WTC11 (cell line): ENCODE results near the gene LIN7B. TPM values are rescaled to one million over a fixed set of nuclear protein-coding genes. Genes with fewer than 3 reads are reported as not detected.

Experiments used
- ATAC-seq: fragments of 200-7000 bp; cut with Tn5 transposase; 2 replicates; pipeline ENCODE4 v1.10.0; 2021; ENCODE audit warnings: mild to moderate bottlenecking, moderate library complexity
- CTCF ChIA-PET: fragments of 300-600 bp; sonication (Branson Sonifier 250); formaldehyde crosslinking; loops from one replicate; lab custom pipeline; 2021; ENCODE audit warnings: antibody characterized with exemption; lab: Charles Lee
- POLR2A ChIA-PET: fragments of 350-600 bp; sonication (Branson Sonifier 250); formaldehyde crosslinking; loops from one replicate; lab custom pipeline; 2021; ENCODE audit warnings: antibody characterized with exemption; lab: Charles Lee
- DNase-seq: peaks from one replicate; pipeline ENCODE4 v3.0.0; 2021; ENCODE audit warnings: low spot score
- H3K27ac Mint-ChIP-seq: 2 replicates; pipeline ENCODE4 v1.8.0; 2021; ENCODE audit warnings: mixed read lengths
- H3K27me3 Mint-ChIP-seq: 2 replicates; pipeline ENCODE4 v1.8.0; 2021; ENCODE audit warnings: low read depth, mild to moderate bottlenecking, moderate library complexity, mixed read lengths
- H3K36me3 Mint-ChIP-seq: 2 replicates; pipeline ENCODE4 v1.8.0; 2021; ENCODE audit warnings: mixed read lengths
- H3K4me1 Mint-ChIP-seq: 2 replicates; pipeline ENCODE4 v1.8.0; 2022; ENCODE audit warnings: mixed read lengths
- H3K4me3 Mint-ChIP-seq: 2 replicates; pipeline ENCODE4 v1.8.0; 2021; ENCODE audit warnings: mild to moderate bottlenecking, moderate library complexity, mixed read lengths
- H3K9me3 Mint-ChIP-seq: 2 replicates; pipeline ENCODE4 v1.8.0; 2021; ENCODE audit warnings: mixed read lengths
- E2F4 ChIP-seq: sonication (generic); formaldehyde crosslinking; IDR thresholded peaks from 2 replicates; pipeline ENCODE4 v1.8.1; 2022; ENCODE audit warnings: low read depth, mild to moderate bottlenecking, moderate library complexity, missing genetic modification reagents, borderline replicate concordance
- ELF4 ChIP-seq: sonication (generic); formaldehyde crosslinking; IDR thresholded peaks from 2 replicates; pipeline ENCODE4 v1.8.1; 2022; ENCODE audit warnings: low read depth, mild to moderate bottlenecking, moderate library complexity, missing genetic modification reagents
- EMX1 ChIP-seq: fragments of 250-450 bp; sonication (Bioruptor Pico); IDR thresholded peaks from 2 replicates; pipeline ENCODE4 v1.8.0; 2021; ENCODE audit warnings: mild to moderate bottlenecking
- GABPB1 ChIP-seq: sonication (generic); formaldehyde crosslinking; IDR thresholded peaks from 2 replicates; pipeline ENCODE4 v1.8.1; 2023; ENCODE audit warnings: mild to moderate bottlenecking, missing genetic modification reagents
- GRHL2 ChIP-seq: fragments of 250-450 bp; sonication (Bioruptor Pico); IDR thresholded peaks from 2 replicates; pipeline ENCODE4 v1.8.0; 2022; ENCODE audit warnings: mild to moderate bottlenecking, moderate library complexity; ENCODE audit not compliant: insufficient replicate concordance, severe bottlenecking
- GTF2I ChIP-seq: fragments of 250-450 bp; sonication (Bioruptor Pico); conservative IDR thresholded peaks from 2 replicates; pipeline ENCODE4 v1.4.0; 2021; ENCODE audit warnings: mild to moderate bottlenecking
- JUN ChIP-seq: sonication (generic); formaldehyde crosslinking; IDR thresholded peaks from 2 replicates; pipeline ENCODE4 v1.8.0; 2023; ENCODE audit warnings: mild to moderate bottlenecking, missing genetic modification reagents
- NR1H2 ChIP-seq: sonication (generic); formaldehyde crosslinking; IDR thresholded peaks from 2 replicates; pipeline ENCODE4 v1.9.0; 2021; ENCODE audit warnings: mild to moderate bottlenecking, moderate library complexity, missing genetic modification reagents
- PRRX2 ChIP-seq: fragments of 250-450 bp; sonication (Bioruptor Pico); IDR thresholded peaks from 2 replicates; pipeline ENCODE4 v1.8.0; 2021; ENCODE audit warnings: mild to moderate bottlenecking
- RELA ChIP-seq: sonication (generic); formaldehyde crosslinking; IDR thresholded peaks from 2 replicates; pipeline ENCODE4 v1.8.1; 2022; ENCODE audit warnings: missing genetic modification reagents, mild to moderate bottlenecking, borderline replicate concordance
- TCF7 ChIP-seq: sonication (generic); formaldehyde crosslinking; IDR thresholded peaks from 2 replicates; pipeline ENCODE4 v1.8.0; 2022; ENCODE audit warnings: mild to moderate bottlenecking, low read depth, missing genetic modification reagents, moderate library complexity
- ZBTB21 ChIP-seq: sonication (generic); formaldehyde crosslinking; IDR thresholded peaks from 2 replicates; pipeline ENCODE4 v1.8.1; 2023; ENCODE audit warnings: mild to moderate bottlenecking, missing genetic modification reagents, borderline replicate concordance
- ZBTB43 ChIP-seq: sonication (generic); formaldehyde crosslinking; IDR thresholded peaks from 2 replicates; pipeline ENCODE4 v1.8.1; 2023; ENCODE audit warnings: mild to moderate bottlenecking, missing genetic modification reagents
- ZNF416 ChIP-seq: fragments of 250-450 bp; sonication (Bioruptor Pico); IDR thresholded peaks from 2 replicates; pipeline ENCODE4 v1.9.0; 2021; ENCODE audit warnings: mild to moderate bottlenecking, inconsistent platforms
- ZNF425 ChIP-seq: fragments of 250-450 bp; sonication (Bioruptor Pico); conservative IDR thresholded peaks from 2 replicates; pipeline ENCODE4 v1.9.0; 2021; ENCODE audit warnings: mild to moderate bottlenecking
- total RNA-seq: library from RNA; stranded (reverse); gene quantifications from 3 replicates; pipeline ENCODE4 v1.2.3, GENCODE V29; 2021
- TF ChIP-seq, protein P1 (sequence below): sonication (generic); formaldehyde crosslinking; IDR thresholded peaks from 2 replicates; pipeline ENCODE4 v1.8.0; 2022; ENCODE audit warnings: missing genetic modification reagents
- TF ChIP-seq, protein P2 (sequence below): sonication (generic); formaldehyde crosslinking; IDR thresholded peaks from 2 replicates; pipeline ENCODE4 v1.8.0; 2023; ENCODE audit warnings: mild to moderate bottlenecking, missing genetic modification reagents
- TF ChIP-seq, protein P3 (sequence below): fragments of 250-450 bp; sonication (Bioruptor Pico); IDR thresholded peaks from 2 replicates; pipeline ENCODE4 v1.8.0; 2021; ENCODE audit warnings: mild to moderate bottlenecking
- TF ChIP-seq, protein P4 (sequence below): sonication (generic); formaldehyde crosslinking; IDR thresholded peaks from 2 replicates; pipeline ENCODE4 v1.8.1; 2023; ENCODE audit warnings: mild to moderate bottlenecking, missing genetic modification reagents, moderate library complexity
- TF ChIP-seq, protein P5 (sequence below): fragments of 250-450 bp; sonication (Bioruptor Pico); IDR thresholded peaks from 2 replicates; pipeline ENCODE4 v2.1.2; 2022; ENCODE audit warnings: mild to moderate bottlenecking, moderate library complexity

Gene LIN7B
- total RNA-seq, 1 experiment from 2014 or later, result 5.1 TPM

GRCh38 chr19:49142866-49143335 is 28.7 kb downstream of the LIN7B start (continued):
- TF ChIP-seq JUN (CRISPR knock-in tag) (no peak), NR1H2 (no peak), PRRX2 (no peak), ELF4 (CRISPR knock-in tag) (no peak), ZNF425 (CRISPR knock-in tag) (no peak), ZBTB21 (CRISPR knock-in tag) (no peak), ZNF416 (CRISPR knock-in tag) (no peak), GABPB1 (CRISPR knock-in tag) (no peak), RELA (CRISPR knock-in tag) (no peak), ZBTB43 (CRISPR knock-in tag) (no peak), E2F4 (CRISPR knock-in tag) (no peak)
- TF ChIP-seq, protein P1, sequence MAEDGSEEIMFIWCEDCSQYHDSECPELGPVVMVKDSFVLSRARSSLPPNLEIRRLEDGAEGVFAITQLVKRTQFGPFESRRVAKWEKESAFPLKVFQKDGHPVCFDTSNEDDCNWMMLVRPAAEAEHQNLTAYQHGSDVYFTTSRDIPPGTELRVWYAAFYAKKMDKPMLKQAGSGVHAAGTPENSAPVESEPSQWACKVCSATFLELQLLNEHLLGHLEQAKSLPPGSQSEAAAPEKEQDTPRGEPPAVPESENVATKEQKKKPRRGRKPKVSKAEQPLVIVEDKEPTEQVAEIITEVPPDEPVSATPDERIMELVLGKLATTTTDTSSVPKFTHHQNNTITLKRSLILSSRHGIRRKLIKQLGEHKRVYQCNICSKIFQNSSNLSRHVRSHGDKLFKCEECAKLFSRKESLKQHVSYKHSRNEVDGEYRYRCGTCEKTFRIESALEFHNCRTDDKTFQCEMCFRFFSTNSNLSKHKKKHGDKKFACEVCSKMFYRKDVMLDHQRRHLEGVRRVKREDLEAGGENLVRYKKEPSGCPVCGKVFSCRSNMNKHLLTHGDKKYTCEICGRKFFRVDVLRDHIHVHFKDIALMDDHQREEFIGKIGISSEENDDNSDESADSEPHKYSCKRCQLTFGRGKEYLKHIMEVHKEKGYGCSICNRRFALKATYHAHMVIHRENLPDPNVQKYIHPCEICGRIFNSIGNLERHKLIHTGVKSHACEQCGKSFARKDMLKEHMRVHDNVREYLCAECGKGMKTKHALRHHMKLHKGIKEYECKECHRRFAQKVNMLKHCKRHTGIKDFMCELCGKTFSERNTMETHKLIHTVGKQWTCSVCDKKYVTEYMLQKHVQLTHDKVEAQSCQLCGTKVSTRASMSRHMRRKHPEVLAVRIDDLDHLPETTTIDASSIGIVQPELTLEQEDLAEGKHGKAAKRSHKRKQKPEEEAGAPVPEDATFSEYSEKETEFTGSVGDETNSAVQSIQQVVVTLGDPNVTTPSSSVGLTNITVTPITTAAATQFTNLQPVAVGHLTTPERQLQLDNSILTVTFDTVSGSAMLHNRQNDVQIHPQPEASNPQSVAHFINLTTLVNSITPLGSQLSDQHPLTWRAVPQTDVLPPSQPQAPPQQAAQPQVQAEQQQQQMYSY (CRISPR knock-in tag), result no peak
- TF ChIP-seq, protein P2, sequence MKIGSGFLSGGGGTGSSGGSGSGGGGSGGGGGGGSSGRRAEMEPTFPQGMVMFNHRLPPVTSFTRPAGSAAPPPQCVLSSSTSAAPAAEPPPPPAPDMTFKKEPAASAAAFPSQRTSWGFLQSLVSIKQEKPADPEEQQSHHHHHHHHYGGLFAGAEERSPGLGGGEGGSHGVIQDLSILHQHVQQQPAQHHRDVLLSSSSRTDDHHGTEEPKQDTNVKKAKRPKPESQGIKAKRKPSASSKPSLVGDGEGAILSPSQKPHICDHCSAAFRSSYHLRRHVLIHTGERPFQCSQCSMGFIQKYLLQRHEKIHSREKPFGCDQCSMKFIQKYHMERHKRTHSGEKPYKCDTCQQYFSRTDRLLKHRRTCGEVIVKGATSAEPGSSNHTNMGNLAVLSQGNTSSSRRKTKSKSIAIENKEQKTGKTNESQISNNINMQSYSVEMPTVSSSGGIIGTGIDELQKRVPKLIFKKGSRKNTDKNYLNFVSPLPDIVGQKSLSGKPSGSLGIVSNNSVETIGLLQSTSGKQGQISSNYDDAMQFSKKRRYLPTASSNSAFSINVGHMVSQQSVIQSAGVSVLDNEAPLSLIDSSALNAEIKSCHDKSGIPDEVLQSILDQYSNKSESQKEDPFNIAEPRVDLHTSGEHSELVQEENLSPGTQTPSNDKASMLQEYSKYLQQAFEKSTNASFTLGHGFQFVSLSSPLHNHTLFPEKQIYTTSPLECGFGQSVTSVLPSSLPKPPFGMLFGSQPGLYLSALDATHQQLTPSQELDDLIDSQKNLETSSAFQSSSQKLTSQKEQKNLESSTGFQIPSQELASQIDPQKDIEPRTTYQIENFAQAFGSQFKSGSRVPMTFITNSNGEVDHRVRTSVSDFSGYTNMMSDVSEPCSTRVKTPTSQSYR (CRISPR knock-in tag), result no peak

DNA sequence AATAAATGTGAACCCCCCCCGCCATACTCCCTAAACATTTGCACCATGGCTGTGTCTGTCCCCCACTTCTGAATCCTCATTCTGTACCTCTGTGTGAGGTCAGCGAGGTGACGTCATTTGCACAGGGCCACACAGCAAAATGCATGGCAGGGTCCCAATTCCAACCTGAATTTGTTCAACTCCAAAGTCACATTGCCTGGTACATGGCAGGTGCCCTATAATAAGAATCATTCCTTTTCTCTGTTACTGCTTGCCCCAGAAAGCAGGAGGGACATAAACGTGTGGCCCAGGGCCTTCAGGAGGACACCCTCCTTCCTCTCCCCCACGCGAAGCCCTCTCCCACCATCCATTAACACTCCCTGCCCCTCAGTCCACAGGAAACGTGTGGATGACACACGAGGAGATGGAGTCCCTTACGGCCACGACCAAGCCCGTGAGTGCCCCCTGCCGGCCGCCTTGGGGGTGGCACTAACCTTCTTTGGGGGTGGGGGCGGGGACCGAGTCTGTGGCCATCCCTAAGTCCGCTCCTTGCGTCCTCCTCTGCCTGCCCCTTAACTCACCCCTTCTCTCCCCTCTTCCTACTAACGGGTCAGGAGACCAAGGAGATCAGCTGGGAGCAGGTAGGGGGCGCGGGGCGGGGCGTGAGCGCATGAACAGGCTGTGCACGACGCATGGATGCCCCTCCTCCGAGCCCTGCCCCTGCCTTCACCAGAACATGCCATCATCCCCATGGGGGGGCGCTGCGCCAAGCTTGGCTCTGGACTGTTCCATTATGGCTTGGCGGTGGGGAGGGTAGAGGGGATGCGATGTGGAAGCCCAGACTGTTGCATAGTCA is 31.6 kb downstream of the LIN7B start:
- ChIA-PET CTCF (interaction anchor here (0.6 to 7.9 kb wide), 41 partner anchors 10 to 421 kb away, joined by 3 to 118 read pairs (median 5); partner anchors contain the start of genes BAX, DKKL1, HRC and LIN7B), POLR2A (interaction anchor here (0.7 to 1.7 kb wide), 9 partner anchors 7 to 53 kb away, joined by 3 to 6 read pairs (median 4); no protein-coding TSS in a partner anchor)
- DNase-seq, result peak; percentile 98
- no peaks in the 10 kb centered on the region for H3K9me3 Mint-ChIP-seq
- peaks cover 35% of the 10 kb centered on the region for H3K4me1 Mint-ChIP-seq
- peak overlapping the region; percentile 95 for H3K27ac Mint-ChIP-seq
- peak; percentile 29 for ATAC-seq
- peaks cover 27% of the 10 kb centered on the region for H3K27me3 Mint-ChIP-seq
- H3K4me3 Mint-ChIP-seq, result peak overlapping the region; percentile 69
- H3K36me3 Mint-ChIP-seq, result no peaks in the 10 kb centered on the region; the same call in 1 of the 2 replicates
- TF ChIP-seq GTF2I (CRISPR knock-in tag) (no peak), EMX1 (CRISPR knock-in tag) (no peak), GRHL2 (CRISPR knock-in tag) (no peak), TCF7 (CRISPR knock-in tag) (no peak)
- TF ChIP-seq, protein P3, sequence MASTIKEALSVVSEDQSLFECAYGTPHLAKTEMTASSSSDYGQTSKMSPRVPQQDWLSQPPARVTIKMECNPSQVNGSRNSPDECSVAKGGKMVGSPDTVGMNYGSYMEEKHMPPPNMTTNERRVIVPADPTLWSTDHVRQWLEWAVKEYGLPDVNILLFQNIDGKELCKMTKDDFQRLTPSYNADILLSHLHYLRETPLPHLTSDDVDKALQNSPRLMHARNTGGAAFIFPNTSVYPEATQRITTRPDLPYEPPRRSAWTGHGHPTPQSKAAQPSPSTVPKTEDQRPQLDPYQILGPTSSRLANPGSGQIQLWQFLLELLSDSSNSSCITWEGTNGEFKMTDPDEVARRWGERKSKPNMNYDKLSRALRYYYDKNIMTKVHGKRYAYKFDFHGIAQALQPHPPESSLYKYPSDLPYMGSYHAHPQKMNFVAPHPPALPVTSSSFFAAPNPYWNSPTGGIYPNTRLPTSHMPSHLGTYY (CRISPR knock-in tag), result no peak
- TF ChIP-seq, protein P4, sequence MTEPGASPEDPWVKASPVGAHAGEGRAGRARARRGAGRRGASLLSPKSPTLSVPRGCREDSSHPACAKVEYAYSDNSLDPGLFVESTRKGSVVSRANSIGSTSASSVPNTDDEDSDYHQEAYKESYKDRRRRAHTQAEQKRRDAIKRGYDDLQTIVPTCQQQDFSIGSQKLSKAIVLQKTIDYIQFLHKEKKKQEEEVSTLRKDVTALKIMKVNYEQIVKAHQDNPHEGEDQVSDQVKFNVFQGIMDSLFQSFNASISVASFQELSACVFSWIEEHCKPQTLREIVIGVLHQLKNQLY (CRISPR knock-in tag), result no peak
- TF ChIP-seq, protein P5, sequence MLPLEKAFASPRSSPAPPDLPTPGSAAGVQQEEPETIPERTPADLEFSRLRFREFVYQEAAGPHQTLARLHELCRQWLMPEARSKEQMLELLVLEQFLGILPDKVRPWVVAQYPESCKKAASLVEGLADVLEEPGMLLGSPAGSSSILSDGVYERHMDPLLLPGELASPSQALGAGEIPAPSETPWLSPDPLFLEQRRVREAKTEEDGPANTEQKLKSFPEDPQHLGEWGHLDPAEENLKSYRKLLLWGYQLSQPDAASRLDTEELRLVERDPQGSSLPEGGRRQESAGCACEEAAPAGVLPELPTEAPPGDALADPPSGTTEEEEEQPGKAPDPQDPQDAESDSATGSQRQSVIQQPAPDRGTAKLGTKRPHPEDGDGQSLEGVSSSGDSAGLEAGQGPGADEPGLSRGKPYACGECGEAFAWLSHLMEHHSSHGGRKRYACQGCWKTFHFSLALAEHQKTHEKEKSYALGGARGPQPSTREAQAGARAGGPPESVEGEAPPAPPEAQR (CRISPR knock-in tag), result no peak
